SJCRH30 (cell line): ENCODE results near the gene ABCA7. TPM values are rescaled to one million over a fixed set of nuclear protein-coding genes. Genes with fewer than 3 reads are reported as not detected.
A peak's percentile ranks its signal among the peaks of the same experiment; 100 is the strongest.

ENCODE experiments used
- DNase-seq, 2 experiments: peaks; one replicate each; pipeline ENCODE4 v3.0.0-alpha.2; 2015 to 2020
- H3K27ac ChIP-seq: fragments of 250-450 bp; sonication (Bioruptor Pico); 2 replicates; pipeline ENCODE4 v1.5.1; 2020; ENCODE audit warnings: mild to moderate bottlenecking, moderate library complexity
- H3K27me3 ChIP-seq: fragments of 250-450 bp; sonication (Bioruptor Pico); 2 replicates; pipeline ENCODE4 v1.5.1; 2020; ENCODE audit warnings: mild to moderate bottlenecking, moderate library complexity
- H3K36me3 ChIP-seq: fragments of 250-450 bp; sonication (Bioruptor Pico); 2 replicates; pipeline ENCODE4 v1.5.1; 2020; ENCODE audit warnings: mild to moderate bottlenecking, moderate library complexity
- H3K4me1 ChIP-seq: fragments of 250-450 bp; sonication (Bioruptor Pico); 2 replicates; pipeline ENCODE4 v1.5.1; 2020; ENCODE audit warnings: mild to moderate bottlenecking, moderate library complexity
- H3K4me3 ChIP-seq: fragments of 250-450 bp; sonication (Bioruptor Pico); 2 replicates; pipeline ENCODE4 v1.5.1; 2020; ENCODE audit warnings: mild to moderate bottlenecking, moderate library complexity
- H3K9me3 ChIP-seq: fragments of 250-450 bp; sonication (Bioruptor Pico); replicated peaks from 2 replicates; pipeline ENCODE4 v1.5.1; 2020; ENCODE audit warnings: mild to moderate bottlenecking, moderate library complexity
- total RNA-seq: library from RNA; depleted of rRNA; stranded (reverse); fragments of >200 nt; shearing (Covaris generic); gene quantifications from 2 replicates; pipeline ENCODE4 v1.2.3, GENCODE V29; 2014

ABCA7 gene
- total RNA-seq, 1 experiment from 2014 or later, result 11.0 TPM

- Histone ChIP-seq H3K27ac (no peak overlapping the region), H3K9me3 (no peaks in the 10 kb centered on the region), H3K36me3 (peaks cover 15% of the 10 kb centered on the region), H3K4me3 (no peak overlapping the region), H3K4me1 (peaks cover 11% of the 10 kb centered on the region), H3K27me3 (no peaks in the 10 kb centered on the region)
- DNase-seq, result no peak
Measured at GRCh38 chr19:1105873-1106840, 66.2 kb downstream of the ABCA7 start.

- no peak for DNase-seq
- Histone ChIP-seq H3K36me3 (peaks cover 15% of the 10 kb centered on the region), H3K4me1 (peaks cover 9% of the 10 kb centered on the region), H3K4me3 (no peak overlapping the region), H3K27me3 (no peaks in the 10 kb centered on the region), H3K27ac (no peak overlapping the region), H3K9me3 (no peaks in the 10 kb centered on the region)
Measured at GRCh38 chr19:1106841-1107660, 67.1 kb downstream of the ABCA7 start.

DNA sequence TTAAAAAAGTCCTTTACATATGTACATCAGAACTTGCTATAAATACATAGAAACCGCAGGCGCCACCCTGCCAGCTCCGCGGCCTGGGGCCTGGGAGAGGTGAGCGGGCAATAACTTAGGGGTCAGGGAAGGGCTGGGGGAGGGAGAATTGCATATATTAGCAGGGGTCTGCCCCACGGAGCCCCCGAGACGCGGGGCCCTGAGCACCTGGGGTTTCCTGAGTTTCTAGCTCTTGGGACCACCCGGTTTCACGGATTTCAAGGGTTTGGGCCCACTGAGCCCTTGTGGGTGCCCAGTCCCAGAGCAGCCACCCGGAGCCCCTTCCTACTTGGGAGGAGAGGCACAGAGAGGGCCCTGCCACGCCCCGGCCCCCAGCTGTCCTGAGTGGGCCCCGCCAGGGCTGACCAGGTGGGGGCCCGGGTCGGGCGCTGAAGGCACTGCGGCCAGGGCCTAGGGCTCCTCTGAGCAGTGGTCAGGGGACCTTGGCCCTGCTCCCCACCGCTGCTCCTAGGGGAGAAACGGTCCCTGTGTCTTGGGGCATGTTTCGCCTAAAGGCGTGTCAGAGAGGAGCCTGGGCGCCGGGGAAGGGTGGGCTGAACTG is 67.9 kb downstream of the ABCA7 start:
- Histone ChIP-seq H3K27me3 (no peaks in the 10 kb centered on the region), H3K4me1 (peaks cover 5% of the 10 kb centered on the region), H3K36me3 (peaks cover 15% of the 10 kb centered on the region), H3K4me3 (no peak overlapping the region), H3K9me3 (no peaks in the 10 kb centered on the region), H3K27ac (no peak overlapping the region)
- DNase-seq, result no peak

- no peak for DNase-seq
- Histone ChIP-seq H3K9me3 (no peaks in the 10 kb centered on the region), H3K27me3 (no peaks in the 10 kb centered on the region), H3K36me3 (peaks cover 15% of the 10 kb centered on the region), H3K27ac (no peak overlapping the region), H3K4me1 (0 out of 2 replicates have a peak, but pooled peaks cover 3% of the 10 kb centered on the region), H3K4me3 (no peak overlapping the region)
Measured at GRCh38 chr19:1108291-1109031, 68.6 kb downstream of the ABCA7 start.

DNA sequence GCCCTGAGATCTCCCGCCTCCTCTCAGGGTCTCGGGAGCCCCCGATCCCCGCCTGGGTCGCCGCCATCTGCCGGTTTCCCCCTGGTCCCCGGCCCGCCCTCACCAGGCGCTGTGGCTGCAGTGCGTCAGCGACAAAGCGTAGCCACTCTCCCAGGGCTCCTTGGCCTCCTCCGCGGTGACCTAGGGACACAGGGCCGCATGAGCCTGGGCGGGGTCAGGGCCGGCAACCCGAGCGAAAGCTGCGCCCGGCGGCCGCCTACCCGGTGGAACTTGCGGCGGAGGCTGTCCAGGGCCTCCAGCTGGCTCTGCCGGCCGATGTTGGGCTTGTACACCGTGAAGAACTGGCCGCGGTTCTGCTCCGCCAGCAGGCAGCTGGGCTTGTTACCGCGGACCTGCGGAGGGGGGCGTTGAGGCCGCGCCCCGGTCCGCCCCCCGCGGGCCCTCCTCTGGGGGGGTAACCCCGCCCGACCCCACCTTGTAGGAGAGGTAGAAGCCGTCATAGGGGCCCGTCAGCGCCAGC is 69.2 kb downstream of the ABCA7 start:
- H3K4me3 ChIP-seq, result no peak overlapping the region
- no peaks in the 10 kb centered on the region for H3K27me3 ChIP-seq
- 0 out of 2 replicates have a peak, but pooled peaks cover 3% of the 10 kb centered on the region for H3K4me1 ChIP-seq
- no peak for DNase-seq
- no peak overlapping the region for H3K27ac ChIP-seq
- peaks cover 15% of the 10 kb centered on the region for H3K36me3 ChIP-seq
- H3K9me3 ChIP-seq, result no peaks in the 10 kb centered on the region

- Histone ChIP-seq H3K27me3 (no peaks in the 10 kb centered on the region), H3K4me1 (0 out of 2 replicates have a peak, but pooled peaks cover 2% of the 10 kb centered on the region), H3K27ac (no peak overlapping the region), H3K36me3 (peaks cover 21% of the 10 kb centered on the region), H3K4me3 (no peak overlapping the region), H3K9me3 (no peaks in the 10 kb centered on the region)
- no peak for DNase-seq
Measured at GRCh38 chr19:1109697-1110671, 70.1 kb downstream of the ABCA7 start.

DNA sequence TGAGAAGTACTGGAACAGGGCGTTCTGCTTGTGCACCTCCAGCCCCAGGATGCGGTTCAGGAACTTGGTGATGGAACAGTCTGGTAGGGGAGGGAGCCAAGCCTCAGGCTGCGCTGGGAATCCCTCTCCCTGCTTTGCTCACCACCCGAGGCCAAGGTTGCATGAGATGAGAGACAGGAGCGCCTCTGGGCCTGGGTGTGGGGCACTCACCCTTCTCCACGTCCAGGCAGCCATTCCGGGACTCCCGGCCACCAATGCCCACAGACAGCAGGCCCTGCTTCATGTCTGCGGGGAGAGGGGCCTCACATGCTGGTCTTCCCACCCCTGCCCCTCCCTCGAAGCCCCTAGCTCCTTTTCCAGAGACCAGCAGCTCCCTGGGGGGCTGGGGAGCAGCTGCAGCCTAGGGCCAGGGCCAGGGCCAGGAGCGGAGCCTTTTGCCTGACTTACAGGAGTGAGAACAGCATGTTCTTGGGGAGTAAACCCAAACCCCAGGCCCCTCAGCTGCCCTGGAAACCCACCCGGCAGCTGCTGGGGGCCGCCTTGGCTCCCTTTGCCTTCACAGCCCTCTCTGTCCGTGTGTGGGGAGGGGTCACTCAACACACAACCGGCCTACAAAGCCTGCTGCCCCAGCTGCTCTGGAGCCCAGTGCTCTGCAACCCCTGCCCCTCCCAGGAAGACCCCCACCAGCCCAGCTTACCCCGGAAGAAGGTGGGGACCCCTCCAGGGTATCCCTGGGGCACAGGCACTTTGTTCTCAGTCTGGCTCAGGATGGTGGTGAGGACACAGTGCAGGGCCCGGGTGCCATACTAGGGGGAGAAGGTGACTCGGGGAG is 71.1 kb downstream of the ABCA7 start:
- DNase-seq, result no peak
- Histone ChIP-seq H3K36me3 (peaks cover 25% of the 10 kb centered on the region), H3K27me3 (no peaks in the 10 kb centered on the region), H3K27ac (no peak overlapping the region), H3K4me3 (no peak overlapping the region), H3K9me3 (no peaks in the 10 kb centered on the region), H3K4me1 (no peaks in the 10 kb centered on the region)

DNA sequence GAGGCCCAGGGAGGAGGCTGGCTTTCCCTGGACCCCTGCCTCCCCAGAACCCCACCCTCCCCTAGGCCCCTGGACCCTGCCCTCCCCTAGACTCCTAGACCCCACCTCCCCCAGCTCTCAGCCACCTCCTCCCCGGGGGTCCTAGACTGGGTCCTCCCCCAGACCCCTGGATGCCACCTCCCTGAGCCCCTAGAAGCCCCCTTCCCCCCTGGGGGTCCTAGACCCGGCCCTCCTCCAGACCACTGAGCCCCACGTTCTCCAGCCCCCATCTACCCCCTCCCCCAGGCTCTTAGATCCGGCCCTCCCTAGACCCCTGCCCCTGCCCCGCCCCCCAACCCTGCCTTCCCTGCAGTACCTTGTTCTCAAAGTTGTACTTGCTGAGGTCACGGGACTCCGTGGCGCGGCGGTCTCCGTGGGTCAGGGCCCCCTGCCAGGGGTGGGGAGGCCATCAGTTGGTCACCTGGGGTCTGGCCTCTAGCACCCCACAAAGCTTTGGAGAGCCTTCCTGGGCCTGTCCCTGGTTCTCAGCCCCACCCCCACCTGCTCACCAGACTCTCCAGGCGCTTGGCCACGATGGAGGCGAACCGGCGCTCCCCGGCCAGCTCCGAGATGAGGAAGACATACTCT is 71.8 kb downstream of the ABCA7 start:
- Histone ChIP-seq H3K27me3 (no peaks in the 10 kb centered on the region), H3K4me3 (no peak overlapping the region), H3K4me1 (no peaks in the 10 kb centered on the region), H3K27ac (no peak overlapping the region), H3K9me3 (no peaks in the 10 kb centered on the region), H3K36me3 (peaks cover 28% of the 10 kb centered on the region)
- DNase-seq, result no peak

DNA sequence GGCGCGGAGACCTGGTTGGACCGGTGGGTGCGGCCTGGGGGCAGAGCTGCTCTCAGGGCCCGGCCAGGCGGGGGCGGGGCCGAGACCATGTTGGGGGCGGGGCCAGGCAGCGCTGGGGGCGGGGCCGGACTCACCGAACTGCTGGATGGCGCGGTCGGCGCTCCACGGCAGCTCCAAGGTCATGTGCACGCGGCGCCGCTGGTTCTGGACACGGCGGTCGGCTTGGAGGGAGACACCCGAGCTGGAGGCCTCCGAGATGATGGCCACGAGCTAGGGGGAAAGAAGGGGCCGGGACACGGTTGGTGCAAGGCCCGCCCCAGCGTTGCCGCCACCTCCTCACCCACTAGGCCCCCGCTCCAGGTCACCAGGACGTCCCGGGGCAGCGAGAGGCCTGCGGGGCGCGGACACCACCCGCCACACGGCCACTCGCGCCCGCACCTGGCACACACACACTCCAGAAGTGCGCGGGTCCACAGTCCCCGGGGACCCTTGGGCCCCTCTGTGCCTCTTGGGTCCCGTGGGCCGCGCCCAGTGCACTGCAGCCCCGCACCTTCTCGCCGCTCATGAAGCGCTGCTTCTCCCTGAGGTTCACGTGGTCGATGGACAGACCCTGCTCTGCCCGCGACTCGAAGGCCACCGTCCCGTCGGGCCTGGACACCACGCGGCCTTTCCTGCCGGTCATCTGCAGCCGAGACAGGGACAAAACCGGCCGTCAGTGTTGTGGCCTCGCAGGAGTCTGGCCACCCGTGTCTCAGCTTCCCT is 72.5 kb downstream of the ABCA7 start:
- peaks cover 32% of the 10 kb centered on the region for H3K36me3 ChIP-seq
- no peak overlapping the region for H3K27ac ChIP-seq
- H3K9me3 ChIP-seq, result no peaks in the 10 kb centered on the region
- H3K27me3 ChIP-seq, result no peaks in the 10 kb centered on the region
- no peak overlapping the region for H3K4me3 ChIP-seq
- no peak for DNase-seq
- H3K4me1 ChIP-seq, result no peaks in the 10 kb centered on the region

DNA sequence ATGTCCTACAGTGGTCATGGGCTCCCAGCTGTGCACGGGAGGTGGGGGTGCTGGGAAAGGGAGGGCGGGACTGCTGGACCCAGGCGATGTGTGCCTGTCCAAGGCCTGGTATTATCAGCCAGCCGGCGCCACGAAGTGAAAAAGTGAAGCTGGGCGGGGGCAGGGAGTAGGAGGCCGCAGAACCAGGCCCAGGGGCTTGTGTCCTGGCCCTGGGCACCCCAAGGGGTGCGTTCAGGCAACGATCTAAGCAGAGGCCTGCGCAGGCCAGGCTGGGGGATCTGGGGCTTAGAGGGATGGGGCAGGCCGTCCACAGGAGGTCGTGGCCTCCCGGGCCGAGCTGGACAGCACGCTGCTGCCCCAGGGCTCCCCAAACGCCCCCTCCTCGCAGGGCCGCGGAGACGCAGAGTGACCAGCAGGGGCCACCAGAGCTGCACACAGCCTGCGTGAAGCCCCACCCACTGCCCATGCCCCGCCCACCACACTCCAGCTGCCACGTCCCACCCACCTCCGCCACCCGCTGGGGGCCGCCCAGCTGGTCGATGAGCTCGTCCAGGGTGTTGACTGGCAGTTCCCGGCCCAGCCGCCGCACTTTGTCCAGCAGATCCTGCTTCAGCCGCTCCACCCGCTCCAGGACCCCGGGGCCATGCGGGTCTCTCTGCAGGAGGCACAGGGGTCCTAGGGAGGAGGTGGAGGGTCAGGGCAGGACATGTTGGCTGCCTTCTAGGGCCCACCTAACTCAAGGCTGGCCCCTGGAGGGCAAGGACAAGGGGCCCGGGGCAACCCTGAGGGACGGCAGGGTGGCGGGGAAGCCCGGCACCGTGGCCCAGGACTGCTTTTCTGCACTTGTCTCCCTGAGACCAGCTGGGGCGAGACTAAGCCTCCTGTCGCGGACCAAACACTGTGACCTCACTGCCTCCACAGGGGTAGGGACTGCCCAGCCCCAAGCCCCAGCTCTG is 73.4 kb downstream of the ABCA7 start:
- H3K27me3 ChIP-seq, result no peaks in the 10 kb centered on the region
- DNase-seq, result peak; percentile 95 to 97
- H3K9me3 ChIP-seq, result no peaks in the 10 kb centered on the region
- H3K27ac ChIP-seq, result no peak overlapping the region
- no peaks in the 10 kb centered on the region for H3K4me1 ChIP-seq
- no peak overlapping the region for H3K4me3 ChIP-seq
- peaks cover 30% of the 10 kb centered on the region for H3K36me3 ChIP-seq

DNA sequence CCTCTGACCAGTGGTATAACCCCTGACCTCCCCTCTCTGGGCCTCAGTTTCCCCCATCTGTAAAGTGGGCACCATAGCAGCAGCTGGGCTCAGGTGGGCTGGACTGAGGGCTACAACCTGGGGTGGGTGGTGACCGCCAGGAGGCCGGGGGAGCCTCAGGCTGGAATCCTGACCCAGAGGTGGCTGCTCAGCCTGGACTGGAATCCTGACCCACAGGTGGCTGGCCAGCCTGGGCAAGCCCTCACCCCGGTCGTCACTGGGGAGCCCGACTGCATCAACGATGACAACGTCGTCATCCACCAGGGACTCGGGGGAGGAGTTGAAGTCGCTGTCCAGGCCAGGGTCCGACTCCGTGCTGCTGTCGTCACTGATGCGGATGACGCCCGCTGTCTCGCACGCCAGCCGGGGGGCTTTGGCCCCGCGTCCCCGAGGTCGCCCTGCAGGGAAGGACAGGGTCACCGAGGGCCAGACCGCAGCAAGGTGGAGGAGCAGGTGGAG is 74.1 kb downstream of the ABCA7 start:
- DNase-seq, result no peak
- Histone ChIP-seq H3K27ac (no peak overlapping the region), H3K36me3 (peaks cover 28% of the 10 kb centered on the region), H3K27me3 (no peaks in the 10 kb centered on the region), H3K9me3 (no peaks in the 10 kb centered on the region), H3K4me3 (no peak overlapping the region), H3K4me1 (no peaks in the 10 kb centered on the region)
